Nephron (organoid): ENCODE data around the gene KIF3B.

Experiments used
- H3K27ac Mint-ChIP-seq, 3 experiments: 2 replicates each; pipeline ENCODE4 v1.8.0; 2020; ENCODE audit warnings: mixed read lengths in 3 of 3, mild to moderate bottlenecking in 2 of 3, moderate library complexity in 1 of 3
- H3K27me3 Mint-ChIP-seq: 2 replicates; pipeline ENCODE4 v1.8.0; 2021; ENCODE audit warnings: low read depth, mild to moderate bottlenecking, moderate library complexity, mixed read lengths
- H3K36me3 Mint-ChIP-seq: 2 replicates; pipeline ENCODE4 v1.8.0; 2020; ENCODE audit warnings: low read depth, mixed read lengths
- H3K4me1 Mint-ChIP-seq: 2 replicates; pipeline ENCODE4 v1.8.0; 2020; ENCODE audit warnings: mixed read lengths
- H3K4me3 Mint-ChIP-seq, 3 experiments: 2 replicates each; pipeline ENCODE4 v1.8.0; 2020; ENCODE audit warnings: mild to moderate bottlenecking in 3 of 3, mixed read lengths in 3 of 3, moderate library complexity in 2 of 3
- H3K9me3 Mint-ChIP-seq: 2 replicates; pipeline ENCODE4 v1.8.0; 2020; ENCODE audit warnings: mixed read lengths
- CTCF ChIP-seq, 3 experiments: fragments of 200-600 bp; sonication (generic); IDR thresholded peaks; one replicate each; pipeline ENCODE4 v1.5.0; 2021; ENCODE audit warnings: antibody characterized with exemption in 3 of 3; ENCODE audit not compliant: unreplicated experiment in 3 of 3

KIF3B gene

GRCh38 chr20:32357869-32358631, 80.6 kb downstream of the KIF3B start, which contains the start of gene ASXL1:
ASXL1 (plus strand) TSS chr20:32358331; CDS start chr20:32358776, 445 bp downstream.
- peak within 1 kb of the TSS; percentile 97 to 100 (median 99) for H3K27ac Mint-ChIP-seq
- no peaks in the 10 kb centered on the region for H3K9me3 Mint-ChIP-seq
- H3K4me3 Mint-ChIP-seq = peak within 1 kb of the TSS; percentile 94 to 99 (median 97)
- TF ChIP-seq CTCF (IDR thresholded peaks at IDR 0.05; ENCODE audit: unreplicated experiment in 3 of 3) = no peak
- peaks cover 44% of the 10 kb centered on the region for H3K4me1 Mint-ChIP-seq
- H3K27me3 Mint-ChIP-seq = no peaks in the 10 kb centered on the region
- H3K36me3 Mint-ChIP-seq = no peaks in the 10 kb centered on the region

- no peak for TF ChIP-seq CTCF (IDR thresholded peaks at IDR 0.05; ENCODE audit: unreplicated experiment in 3 of 3)
- H3K9me3 Mint-ChIP-seq = no peaks in the 10 kb centered on the region
- H3K27ac Mint-ChIP-seq = peak overlapping the region in 1 of 3 experiments; percentile 97
- no peaks in the 10 kb centered on the region for H3K27me3 Mint-ChIP-seq
- peaks cover 49% of the 10 kb centered on the region for H3K4me1 Mint-ChIP-seq
- peak overlapping the region in 1 of 3 experiments; percentile 51 for H3K4me3 Mint-ChIP-seq
- no peaks in the 10 kb centered on the region for H3K36me3 Mint-ChIP-seq
Observed at GRCh38 chr20:32358632-32358882, 81.1 kb downstream of the KIF3B start.

GRCh38 chr20:32358883-32359632, 81.6 kb downstream of the KIF3B start:
- H3K36me3 Mint-ChIP-seq = no peaks in the 10 kb centered on the region
- H3K9me3 Mint-ChIP-seq = no peaks in the 10 kb centered on the region
- H3K27ac Mint-ChIP-seq = peak overlapping the region; percentile 84 to 91 (median 89)
- no peaks in the 10 kb centered on the region for H3K27me3 Mint-ChIP-seq
- H3K4me1 Mint-ChIP-seq = peaks cover 52% of the 10 kb centered on the region
- peak overlapping the region; percentile 85 to 94 (median 89) for H3K4me3 Mint-ChIP-seq
- no peak for TF ChIP-seq CTCF (IDR thresholded peaks at IDR 0.05; ENCODE audit: unreplicated experiment in 3 of 3)

- no peaks in the 10 kb centered on the region for H3K27me3 Mint-ChIP-seq
- peak overlapping the region; percentile 84 to 91 (median 89) for H3K27ac Mint-ChIP-seq
- TF ChIP-seq CTCF (IDR thresholded peaks at IDR 0.05; ENCODE audit: unreplicated experiment in 3 of 3) = no peak
- no peaks in the 10 kb centered on the region for H3K9me3 Mint-ChIP-seq
- H3K36me3 Mint-ChIP-seq = no peaks in the 10 kb centered on the region
- peaks cover 50% of the 10 kb centered on the region for H3K4me1 Mint-ChIP-seq
- peak overlapping the region; percentile 85 to 94 (median 89) for H3K4me3 Mint-ChIP-seq
Observed at GRCh38 chr20:32359633-32360332, 82.3 kb downstream of the KIF3B start.

GRCh38 chr20:32360333-32360634, 82.8 kb downstream of the KIF3B start:
- Mint-ChIP-seq H3K27ac (peak overlapping the region; percentile 84 to 91 (median 89)), H3K27me3 (no peaks in the 10 kb centered on the region), H3K4me3 (peak overlapping the region; percentile 85 to 94 (median 89)), H3K9me3 (no peaks in the 10 kb centered on the region), H3K4me1 (peaks cover 51% of the 10 kb centered on the region), H3K36me3 (no peaks in the 10 kb centered on the region)
- TF ChIP-seq CTCF (IDR thresholded peaks at IDR 0.05; ENCODE audit: unreplicated experiment in 3 of 3) = no peak
